Right renal cortex interstitium (tissue), 3 donors: ENCODE measurements around the gene CLASP1. TPM values are rescaled to one million over a fixed set of nuclear protein-coding genes. Genes with fewer than 3 reads are reported as not detected.
"Not testable (repeated sequence)": the region's sequence is repeated elsewhere in the genome, so short reads cannot be mapped to it uniquely, and the experiment has no call there.

Experiments used
- DNase-seq, 3 donors: peaks; one replicate each; pipeline ENCODE4 v3.0.0-alpha.2; 2013; ENCODE audit warnings: low read depth in 3 of 3, low spot score in 2 of 3
- polyA plus RNA-seq, 3 donors: library from polyadenylated mRNA; unstranded; fragments of 120-200 nt; gene quantifications; one replicate each; pipeline ENCODE4 v1.2.1, GENCODE V29; 2013; ENCODE audit not compliant: insufficient read length in 3 of 3

The CLASP1 gene
- polyA plus RNA-seq, 3 donors, result 39.8 to 45.3 (median 44.1) TPM

- no peak for DNase-seq
These were observed 165.4 kb downstream of the CLASP1 start for GRCh38 chr2:121483846-121484245.

- no peak for DNase-seq
These were observed 166.2 kb downstream of the CLASP1 start for GRCh38 chr2:121483021-121483420.

GRCh38 chr2:121480826-121481225 lies 168.4 kb downstream of the CLASP1 start:
- DNase-seq, result no peak

- peak in 1 of 3 donors; percentile 15 for DNase-seq
These were observed 169.3 kb downstream of the CLASP1 start for GRCh38 chr2:121479882-121480522.

GRCh38 chr2:121478996-121479745 lies 170.1 kb downstream of the CLASP1 start:
- no peak for DNase-seq

GRCh38 chr2:121478358-121478995 lies 170.8 kb downstream of the CLASP1 start:
- not testable (repeated sequence) for DNase-seq

- DNase-seq, result no peak
These were observed 172.6 kb downstream of the CLASP1 start for GRCh38 chr2:121476684-121477083.

- DNase-seq, result no peak
These were observed 173.3 kb downstream of the CLASP1 start for GRCh38 chr2:121475811-121476571.

GRCh38 chr2:121473512-121473911 lies 175.8 kb downstream of the CLASP1 start:
- no peak for DNase-seq

- no peak for DNase-seq
These were observed 176.7 kb downstream of the CLASP1 start for GRCh38 chr2:121472470-121472993.

GRCh38 chr2:121471532-121472469 lies 177.5 kb downstream of the CLASP1 start:
- no peak for DNase-seq

- DNase-seq, result no peak
These were observed 178.3 kb downstream of the CLASP1 start for GRCh38 chr2:121470917-121471316.

GRCh38 chr2:121469356-121469755 lies 179.9 kb downstream of the CLASP1 start:
- DNase-seq, result no peak

GRCh38 chr2:121468936-121469335 lies 180.3 kb downstream of the CLASP1 start:
- DNase-seq, result no peak

- no peak for DNase-seq
These were observed 190.0 kb downstream of the CLASP1 start for GRCh38 chr2:121459291-121459690.

GRCh38 chr2:121456325-121456724 lies 192.9 kb downstream of the CLASP1 start:
- DNase-seq, result no peak

- no peak for DNase-seq
These were observed 193.8 kb downstream of the CLASP1 start for GRCh38 chr2:121455446-121455845.

GRCh38 chr2:121454549-121455090 lies 194.6 kb downstream of the CLASP1 start:
- DNase-seq, result no peak

- no peak for DNase-seq
These were observed 197.9 kb downstream of the CLASP1 start for GRCh38 chr2:121451398-121451797.
